ENCODE data around the gene YBX2.

YBX2 gene

DNA sequence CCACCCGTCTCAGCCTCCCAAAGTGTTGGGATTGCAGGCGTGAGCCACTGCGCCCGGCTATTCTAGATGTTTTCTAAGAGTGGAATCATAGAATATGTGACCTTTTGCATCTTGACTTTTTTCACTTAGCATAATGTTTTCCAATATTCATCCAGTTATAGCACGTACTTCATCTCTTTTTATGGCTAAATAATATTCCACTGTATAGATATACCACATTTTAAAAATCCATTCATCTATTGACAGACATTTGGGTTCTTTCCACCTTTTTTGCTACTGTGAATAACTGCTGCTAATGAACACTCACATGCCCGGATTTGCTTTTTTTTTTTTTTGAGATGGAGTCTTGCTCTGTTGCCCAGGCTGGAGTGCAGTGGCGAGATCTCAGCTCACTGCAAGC lies 9.7 kb upstream of the YBX2 start:
- DNase-seq (ENCODE audit: low read depth in 3 of 3) = no peak

DNA sequence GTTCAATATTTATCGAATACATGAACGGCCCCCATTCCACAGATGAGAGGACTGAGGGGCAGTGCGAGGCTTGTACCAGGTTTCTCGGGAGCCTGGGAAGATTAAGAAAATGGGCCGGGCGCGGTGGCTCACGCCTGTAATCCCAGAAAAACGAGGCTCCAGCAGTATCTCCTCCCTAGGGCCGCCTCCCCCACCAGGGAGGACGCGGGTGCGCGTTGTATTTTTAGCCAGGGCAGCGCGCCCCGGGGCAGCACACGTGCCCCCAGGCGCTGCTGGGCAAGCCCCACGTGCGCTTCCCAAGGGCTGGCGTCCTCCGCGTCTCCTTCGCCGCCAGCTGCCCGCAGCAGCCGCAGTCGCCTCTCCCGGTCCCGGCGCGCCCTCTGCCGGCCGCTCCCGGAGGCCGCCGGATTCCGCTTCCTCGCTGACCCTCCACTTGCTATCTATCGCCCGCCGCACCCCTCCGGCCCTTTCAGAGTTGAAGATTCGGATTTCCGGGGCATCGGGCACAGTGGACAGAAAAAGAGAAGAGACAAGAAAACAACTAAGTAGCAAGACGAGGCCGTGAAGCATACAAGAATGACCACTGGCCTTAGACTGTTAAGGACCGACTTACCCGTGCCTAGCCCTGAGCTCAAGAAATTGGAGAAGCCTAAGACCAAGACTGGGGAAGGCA lies 1.9 kb upstream of the YBX2 start:
- peak in 1 of 3 donors; percentile 63 for DNase-seq (ENCODE audit: low read depth in 3 of 3)

DNA sequence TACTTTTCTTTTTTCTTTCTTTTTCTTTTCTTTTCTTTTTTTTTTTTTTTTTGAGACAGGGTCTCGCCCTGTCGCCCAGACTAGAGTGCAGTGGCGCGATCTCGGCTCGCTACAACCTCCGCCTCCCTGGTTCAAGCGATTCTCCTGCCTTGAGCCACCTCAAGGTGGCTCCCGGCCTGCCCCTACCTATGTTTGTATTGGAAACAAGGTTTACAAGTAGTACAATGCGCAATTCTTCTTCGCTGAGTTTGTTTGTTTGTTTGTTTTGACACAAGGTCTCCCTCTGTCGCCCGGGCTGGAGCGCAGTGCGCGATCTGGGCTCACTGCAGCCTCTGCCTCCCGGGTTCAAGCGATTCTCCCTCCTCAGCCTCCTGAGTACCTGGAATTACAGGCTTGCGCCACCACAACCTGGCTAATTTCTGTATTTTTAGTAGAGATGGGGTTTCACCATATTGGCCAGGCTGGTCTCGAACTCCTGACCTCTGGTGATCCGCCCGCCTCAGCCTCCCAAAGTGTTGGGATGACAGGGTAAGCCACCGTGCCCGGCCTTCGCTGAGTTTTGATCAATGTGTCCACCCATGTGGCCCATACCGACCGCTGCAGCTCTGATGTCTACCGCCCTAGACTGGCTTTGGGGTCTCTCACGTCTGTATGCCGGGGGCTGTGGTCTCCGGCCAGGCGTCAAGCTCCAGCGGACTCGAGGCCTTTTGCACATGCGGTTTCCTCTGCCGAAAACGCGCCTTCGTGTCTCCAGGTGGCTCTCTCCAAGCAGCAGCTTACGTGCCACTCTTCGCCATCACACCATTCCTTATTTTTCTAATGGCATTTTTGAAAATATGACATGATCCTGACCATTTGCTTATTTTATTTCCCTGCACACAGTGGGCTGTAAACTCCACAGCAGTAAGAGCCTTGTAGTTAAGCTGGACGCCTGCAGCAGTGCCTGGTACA lies 1.1 kb upstream of the YBX2 start:
- no peak for DNase-seq (ENCODE audit: low read depth in 3 of 3)

DNA sequence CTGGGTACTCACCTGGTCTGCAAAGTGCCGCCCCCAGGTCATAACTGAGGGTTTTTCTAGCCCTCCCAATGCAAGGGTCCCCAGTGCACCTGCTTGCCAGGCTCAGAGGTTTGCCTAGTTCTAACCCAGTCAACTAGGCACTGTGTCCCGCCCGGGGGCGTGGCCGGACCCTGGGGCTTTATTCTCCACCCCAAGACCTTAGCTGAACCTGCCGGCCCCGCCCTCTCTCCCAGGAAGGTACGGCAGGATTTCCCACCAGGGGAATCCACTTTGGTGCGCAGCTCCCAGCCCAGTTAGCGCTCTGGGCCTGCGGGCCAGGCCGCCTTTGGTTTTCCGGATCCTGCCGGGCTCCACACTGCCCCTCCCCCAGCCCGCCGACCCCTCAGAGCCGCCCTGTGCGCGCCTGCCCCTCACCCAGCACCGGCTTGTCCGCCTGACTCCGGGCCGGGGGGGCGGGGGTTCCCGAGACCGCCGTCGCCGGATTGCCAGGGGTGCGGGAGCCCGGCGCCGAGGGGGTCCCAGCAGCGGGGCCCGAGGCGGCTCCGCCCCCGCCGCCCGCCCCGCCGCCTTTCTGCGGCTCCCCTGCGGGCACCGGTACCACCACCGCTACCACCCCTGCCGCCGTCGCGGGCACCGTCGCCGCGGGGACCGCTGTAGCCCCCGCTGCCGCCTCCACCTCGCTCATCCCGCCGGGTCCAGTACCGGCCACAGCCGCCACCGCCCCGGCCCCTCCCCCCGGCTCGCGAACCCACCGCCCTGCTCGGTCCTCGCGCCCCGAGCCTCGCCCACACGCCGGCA lies 424 bp downstream of the YBX2 start:
- DNase-seq (ENCODE audit: low read depth in 3 of 3) = no peak

DNA sequence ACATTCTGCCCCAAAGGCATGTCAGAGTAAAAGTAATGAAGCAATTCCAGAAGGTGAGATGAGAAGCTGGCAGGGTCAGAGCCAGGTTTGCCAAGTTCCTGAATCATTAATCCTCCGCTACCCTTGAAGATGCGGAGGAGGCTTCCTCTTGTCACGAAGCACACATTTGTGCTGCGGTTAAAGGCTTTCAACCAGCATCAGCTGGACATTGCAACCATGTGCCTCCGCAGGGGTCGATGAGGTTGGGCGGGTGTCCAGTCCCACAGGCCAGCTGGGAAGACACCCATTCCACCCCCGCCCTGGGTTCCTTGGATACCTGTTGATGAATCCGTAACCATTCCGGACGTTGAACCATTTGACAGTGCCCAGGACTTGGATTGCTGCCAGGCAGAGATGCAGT lies 1.3 kb downstream of the YBX2 start:
- no peak for DNase-seq (ENCODE audit: low read depth in 3 of 3)

DNA sequence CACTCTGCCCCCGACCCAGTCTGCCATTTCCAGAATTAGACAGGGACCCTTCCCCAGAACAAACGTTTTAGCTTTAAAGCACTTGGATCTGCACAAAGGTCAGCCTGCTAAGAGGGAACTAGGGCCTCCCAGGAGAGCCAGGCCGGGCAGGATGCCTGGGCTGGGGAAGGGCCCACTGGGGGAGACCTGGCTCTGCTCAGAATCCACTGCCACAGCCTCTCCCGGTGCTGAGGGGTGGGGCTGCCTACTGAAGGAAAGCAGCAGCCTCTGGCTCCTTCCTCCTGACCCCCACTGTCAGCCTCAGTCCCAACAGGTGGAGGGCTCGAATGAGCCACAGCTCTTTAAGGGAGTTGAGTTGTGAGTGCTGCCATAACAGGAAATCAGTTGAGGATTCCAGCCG lies 1.7 kb downstream of the YBX2 start:
- no peak for DNase-seq (ENCODE audit: low read depth in 3 of 3)

DNA sequence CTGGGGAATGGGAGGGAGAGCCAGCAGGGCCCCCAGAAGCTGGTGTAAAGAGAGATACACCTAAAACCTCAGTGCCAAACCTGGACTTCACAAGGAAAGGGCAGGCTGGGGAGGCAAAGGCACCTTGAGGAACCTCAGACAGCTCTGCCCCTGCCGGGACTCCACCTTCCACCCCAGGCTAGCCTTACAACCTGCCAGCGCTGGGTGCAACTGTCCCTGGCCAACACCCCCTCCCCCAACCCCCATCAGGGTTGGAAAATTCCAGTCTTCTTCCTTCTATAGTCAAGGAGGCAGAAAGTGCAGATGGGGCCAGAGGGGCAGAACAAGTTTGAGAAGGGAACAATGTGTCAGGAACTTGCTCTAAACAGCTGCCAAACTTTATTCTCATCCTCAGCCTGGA lies 2.2 kb downstream of the YBX2 start:
- DNase-seq (ENCODE audit: low read depth in 3 of 3) = no peak

DNA sequence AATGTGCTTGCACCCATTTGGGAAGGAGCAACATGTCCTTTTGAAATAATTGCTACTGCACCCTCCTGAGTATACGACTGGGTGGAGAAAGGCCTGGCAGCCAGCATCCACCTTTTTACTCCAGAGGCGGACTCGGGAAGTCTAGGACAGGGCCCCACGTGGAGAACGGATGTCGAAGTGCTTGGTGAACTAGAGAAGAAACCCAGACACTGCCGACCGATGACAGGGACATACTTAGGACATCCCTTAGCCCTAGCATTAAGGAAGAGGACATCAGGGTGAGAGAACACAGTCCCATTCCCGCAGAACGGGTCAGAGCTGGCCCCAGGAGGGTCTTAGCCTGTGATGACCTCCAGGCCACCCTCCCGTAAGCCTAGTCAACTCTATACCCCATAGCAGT lies 3.8 kb downstream of the YBX2 start:
- DNase-seq (ENCODE audit: low read depth in 3 of 3) = no peak

DNA sequence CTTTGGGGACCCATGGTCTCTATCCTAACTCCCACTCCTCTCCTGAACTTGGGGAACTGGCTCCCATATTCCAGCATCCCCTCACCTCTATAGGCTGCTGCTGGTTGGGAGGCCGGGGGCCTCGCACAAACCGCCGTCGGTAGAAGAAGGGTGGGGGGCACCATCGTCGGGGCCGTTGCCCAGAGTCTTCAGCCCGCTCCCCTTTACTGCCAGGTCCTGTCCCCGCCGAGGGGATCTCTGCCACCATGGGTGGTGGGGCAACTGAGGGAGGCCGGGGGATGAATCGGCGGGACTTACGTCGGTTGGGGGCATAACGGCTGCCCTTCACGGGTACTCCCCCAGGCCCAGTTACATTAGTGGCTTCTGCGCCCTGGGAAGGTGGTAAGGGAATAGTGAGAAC lies 4.3 kb downstream of the YBX2 start:
- no peak for DNase-seq (ENCODE audit: low read depth in 3 of 3)

DNA sequence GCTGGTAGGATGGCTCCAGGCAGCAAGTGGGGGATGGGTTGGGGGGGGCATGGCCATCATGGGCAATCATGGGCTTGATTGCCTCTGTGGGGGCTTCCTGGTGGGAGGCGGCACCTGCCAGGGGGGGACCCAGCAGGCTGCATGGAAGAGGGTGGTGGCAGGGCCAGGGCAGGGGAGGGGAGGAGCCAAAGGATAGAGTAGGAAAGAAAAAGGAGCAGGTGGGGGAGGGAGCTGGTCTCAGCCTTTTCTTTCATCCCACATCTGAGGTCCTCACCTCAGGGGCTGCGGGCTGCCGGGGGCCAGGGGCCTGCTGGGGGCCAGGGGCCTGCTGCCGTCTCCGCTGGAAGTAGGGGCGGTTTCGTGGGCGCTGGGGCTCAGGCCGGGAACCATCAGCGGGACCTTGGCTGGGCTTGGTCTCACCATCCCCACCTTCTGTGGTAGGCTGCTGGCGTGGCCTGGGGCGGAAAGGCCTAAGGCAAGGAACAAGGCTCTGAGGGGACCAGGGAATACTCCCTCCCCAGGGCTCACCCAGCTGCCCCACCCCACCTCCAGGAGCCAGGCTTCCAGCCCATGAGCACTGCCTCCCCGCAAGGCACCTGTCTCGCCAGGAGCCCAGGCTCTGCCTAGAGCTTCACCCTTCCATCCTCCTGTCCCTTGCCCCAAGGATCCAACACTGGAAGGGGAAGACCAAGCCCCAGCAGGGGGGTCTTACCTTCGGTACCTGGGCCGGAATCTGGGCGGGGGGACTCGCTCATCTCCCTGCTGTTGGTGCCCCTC lies 5.0 kb downstream of the YBX2 start:
- DNase-seq (ENCODE audit: low read depth in 3 of 3) = no peak

DNA sequence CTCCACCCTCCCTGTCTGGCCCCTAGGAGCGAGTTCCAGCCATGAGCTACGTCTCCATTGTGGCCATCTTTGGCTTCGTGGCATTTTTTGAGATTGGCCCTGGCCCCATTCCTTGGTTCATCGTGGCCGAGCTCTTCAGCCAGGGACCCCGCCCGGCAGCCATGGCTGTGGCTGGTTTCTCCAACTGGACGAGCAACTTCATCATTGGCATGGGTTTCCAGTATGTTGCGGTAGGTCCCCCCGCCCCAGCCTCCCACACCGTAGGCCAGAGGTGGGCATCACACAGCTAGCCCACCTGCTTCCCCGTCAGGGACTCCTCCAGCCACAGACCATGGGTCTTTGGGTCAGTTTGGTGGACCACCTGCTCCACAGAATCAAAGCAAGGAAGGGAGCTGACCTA lies 8.8 kb downstream of the YBX2 start:
- no peak for DNase-seq (ENCODE audit: low read depth in 3 of 3)

DNA sequence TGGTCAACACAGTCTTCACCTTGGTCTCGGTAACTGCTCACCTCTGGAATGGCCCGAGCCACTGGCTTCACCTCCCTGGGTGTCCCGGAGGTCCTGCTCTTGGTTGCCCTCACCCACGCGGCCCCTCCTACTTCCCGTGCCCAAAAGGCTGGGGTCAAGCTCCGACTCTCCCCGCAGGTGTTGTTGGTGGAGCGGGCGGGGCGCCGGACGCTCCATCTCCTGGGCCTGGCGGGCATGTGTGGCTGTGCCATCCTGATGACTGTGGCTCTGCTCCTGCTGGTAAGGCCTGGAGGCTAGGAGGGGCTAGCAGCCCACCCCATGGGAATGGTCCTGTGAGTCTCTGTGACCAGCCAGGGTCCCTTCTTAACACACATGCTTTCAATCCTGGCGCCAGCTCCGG lies 9.5 kb downstream of the YBX2 start:
- no peak for DNase-seq (ENCODE audit: low read depth in 3 of 3)

DNA sequence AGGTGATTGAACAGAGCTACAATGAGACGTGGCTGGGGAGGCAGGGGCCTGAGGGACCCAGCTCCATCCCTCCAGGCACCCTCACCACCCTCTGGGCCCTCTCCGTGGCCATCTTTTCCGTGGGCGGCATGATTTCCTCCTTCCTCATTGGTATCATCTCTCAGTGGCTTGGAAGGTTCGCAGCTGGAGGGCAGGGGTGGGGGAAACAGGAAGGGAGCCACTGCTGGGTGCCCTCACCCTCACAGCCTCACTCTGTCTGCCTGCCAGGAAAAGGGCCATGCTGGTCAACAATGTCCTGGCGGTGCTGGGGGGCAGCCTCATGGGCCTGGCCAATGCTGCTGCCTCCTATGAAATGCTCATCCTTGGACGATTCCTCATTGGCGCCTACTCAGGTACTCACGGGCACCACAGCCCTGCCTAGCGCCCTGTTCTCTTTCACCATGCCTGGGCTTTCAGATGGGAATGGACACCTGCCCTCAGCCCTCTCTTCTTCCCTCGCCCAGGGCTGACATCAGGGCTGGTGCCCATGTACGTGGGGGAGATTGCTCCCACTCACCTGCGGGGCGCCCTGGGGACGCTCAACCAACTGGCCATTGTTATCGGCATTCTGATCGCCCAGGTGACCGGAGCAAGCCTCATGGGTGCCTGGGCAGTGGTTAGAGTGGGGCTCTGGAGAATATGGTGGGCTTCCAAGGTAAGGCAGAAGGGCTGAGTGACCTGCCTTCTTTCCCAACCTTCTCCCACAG lies 10.8 kb downstream of the YBX2 start:
- DNase-seq (ENCODE audit: low read depth in 3 of 3) = no peak

DNA sequence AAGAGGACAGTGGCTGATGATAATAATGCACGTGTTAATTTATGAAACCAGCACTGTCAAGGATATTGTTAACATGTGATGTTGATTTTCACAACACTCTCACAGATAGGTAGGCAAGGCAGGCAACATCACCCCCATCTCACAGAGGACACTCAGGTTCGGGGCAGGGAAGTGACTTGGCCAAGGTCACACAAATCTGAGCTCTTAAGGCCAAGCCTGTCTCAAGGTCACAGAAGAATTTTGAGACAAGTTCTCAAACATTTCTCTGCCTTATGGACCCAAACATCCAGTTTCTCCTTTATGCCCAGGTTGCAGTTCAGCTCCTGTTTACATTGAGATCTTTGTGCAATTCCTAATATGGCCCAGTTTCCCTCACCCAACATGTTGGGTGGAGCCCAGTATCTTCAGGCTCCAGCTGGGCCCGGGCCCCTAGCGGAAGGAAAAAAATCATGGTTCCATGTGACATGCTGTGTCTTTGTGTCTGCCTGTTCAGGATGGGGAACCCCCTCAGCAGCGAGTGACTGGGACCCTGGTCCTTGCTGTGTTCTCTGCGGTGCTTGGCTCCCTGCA lies 11.6 kb downstream of the YBX2 start:
- no peak for DNase-seq (ENCODE audit: low read depth in 3 of 3)

DNA sequence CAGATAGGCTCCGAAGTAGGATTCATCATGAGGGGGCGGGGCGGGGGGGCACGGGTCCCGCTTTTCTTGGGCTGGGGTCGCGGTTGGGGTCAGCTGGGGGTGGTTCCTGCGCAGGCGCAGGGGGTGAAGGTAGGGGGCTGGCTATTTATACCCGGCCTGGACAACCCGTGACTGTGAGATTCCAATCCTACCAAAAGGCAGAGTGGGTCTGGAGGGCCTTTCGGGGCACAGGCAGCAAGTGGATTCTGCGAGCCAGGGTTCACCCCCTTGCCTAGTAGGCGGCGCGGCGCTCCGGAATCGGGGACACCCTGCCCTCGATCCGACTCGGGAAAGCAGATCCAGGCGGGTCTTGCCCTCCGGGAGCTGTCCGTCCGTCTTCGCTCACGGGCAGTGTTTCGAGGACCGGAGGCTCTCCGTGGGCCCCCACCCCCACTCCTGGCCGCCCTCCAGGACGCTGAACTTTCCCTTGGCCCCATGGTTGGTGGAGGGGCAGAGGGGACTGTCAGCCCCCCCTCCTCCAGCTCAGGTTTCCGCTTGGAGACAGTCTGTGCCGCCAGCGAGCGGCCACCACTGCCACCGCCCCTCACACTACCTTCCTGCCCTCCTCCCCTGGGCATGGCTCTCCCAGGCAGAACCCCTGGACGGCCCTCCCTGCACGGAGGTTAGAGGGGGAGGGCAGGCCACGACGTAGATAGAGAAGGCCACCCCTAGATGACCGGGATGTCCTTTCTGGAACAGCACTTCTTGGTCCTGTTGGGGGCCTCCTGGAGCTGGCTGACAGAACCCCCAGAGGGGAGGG lies 12.3 kb downstream of the YBX2 start:
- no peak for DNase-seq (ENCODE audit: low read depth in 3 of 3)

DNA sequence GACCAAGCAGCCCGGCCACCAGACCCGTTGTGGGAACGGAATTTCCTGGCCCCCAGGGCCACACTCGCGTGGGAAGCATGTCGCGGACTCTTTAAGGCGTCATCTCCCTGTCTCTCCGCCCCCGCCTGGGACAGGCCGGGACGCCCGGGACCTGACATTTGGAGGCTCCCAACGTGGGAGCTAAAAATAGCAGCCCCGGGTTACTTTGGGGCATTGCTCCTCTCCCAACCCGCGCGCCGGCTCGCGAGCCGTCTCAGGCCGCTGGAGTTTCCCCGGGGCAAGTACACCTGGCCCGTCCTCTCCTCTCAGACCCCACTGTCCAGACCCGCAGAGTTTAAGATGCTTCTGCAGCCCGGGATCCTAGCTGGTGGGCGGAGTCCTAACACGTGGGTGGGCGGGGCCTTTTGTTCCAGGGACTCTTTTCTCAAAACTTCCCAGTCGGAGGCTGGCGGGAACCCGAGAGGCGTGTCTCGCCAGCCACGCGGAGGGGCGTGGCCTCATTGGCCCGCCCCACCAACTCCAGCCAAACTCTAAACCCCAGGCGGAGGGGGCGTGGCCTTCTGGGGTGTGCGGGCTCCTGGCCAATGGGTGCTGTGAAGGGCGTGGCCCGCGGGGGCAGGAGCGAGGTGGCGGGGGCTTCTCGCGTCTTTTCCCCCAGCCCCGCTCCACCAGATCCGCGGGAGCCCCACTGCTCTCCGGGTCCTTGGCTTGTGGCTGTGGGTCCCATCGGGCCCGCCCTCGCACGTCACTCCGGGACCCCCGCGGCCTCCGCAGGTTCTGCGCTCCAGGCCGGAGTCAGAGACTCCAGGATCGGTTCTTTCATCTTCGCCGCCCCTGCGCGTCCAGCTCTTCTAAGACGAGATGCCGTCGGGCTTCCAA lies 13.1 kb downstream of the YBX2 start, which contains the start of gene SLC2A4:
SLC2A4 (plus strand) TSS at position 645 of the 879 bp plus-strand sequence; CDS start at position 862, 217 bp downstream.
- peak; percentile 80 to 95 (median 85) for DNase-seq (ENCODE audit: low read depth in 3 of 3)

DNA sequence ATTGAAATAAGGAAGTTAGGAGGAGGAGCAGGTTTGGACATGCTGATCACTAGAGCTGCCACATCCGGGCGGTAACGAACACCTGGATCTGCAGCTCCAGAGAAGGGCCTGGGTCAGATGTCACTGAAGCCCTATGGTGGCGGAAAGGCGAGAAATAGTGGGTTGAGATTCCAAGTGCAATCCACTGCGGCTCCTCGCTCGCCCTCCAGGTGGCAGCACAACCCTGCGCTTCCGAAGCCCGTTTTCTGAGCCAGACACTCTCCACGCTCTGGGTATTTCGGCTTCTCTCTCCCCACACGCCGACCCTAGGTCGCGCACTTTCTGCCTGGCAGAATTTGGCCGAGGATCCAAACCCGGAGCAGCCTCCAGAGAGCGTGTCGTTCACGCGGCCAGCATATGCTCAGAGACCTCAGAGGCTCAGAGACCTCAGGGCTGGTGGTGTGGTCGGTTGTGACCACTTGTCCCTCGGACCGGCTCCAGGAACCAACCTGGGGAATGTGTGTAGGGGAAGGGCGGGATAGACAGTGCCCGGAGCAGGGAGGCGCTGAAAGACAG lies 13.8 kb downstream of the YBX2 start:
- peak; percentile 75 to 80 (median 78) for DNase-seq (ENCODE audit: low read depth in 3 of 3)

DNA sequence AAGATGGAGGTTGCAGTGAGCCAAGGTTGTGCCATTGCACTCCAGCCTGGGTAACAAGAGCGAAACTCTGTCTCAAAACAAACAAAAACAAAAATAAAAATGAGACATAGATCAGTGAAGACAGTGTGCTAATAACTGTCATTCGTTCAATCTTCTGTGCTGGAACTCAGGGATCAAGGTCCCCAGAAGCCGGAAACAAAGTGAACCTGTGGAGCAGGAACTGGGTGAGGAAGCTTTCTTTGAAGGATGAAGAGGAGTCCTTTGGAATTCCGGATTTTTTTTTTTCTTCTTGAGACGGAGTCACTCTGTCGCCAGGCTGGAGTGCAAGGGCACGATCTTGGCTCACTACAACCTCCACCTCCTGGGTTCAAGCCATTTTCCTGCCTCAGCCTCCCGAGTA lies 15.0 kb downstream of the YBX2 start:
- DNase-seq (ENCODE audit: low read depth in 3 of 3) = no peak
